Measurements from ENCODE around the gene SNAPC3.
"Not testable (repeated sequence)": the region's sequence is repeated elsewhere in the genome, so short reads cannot be mapped to it uniquely, and the experiment has no call there.

Gene SNAPC3

DNA sequence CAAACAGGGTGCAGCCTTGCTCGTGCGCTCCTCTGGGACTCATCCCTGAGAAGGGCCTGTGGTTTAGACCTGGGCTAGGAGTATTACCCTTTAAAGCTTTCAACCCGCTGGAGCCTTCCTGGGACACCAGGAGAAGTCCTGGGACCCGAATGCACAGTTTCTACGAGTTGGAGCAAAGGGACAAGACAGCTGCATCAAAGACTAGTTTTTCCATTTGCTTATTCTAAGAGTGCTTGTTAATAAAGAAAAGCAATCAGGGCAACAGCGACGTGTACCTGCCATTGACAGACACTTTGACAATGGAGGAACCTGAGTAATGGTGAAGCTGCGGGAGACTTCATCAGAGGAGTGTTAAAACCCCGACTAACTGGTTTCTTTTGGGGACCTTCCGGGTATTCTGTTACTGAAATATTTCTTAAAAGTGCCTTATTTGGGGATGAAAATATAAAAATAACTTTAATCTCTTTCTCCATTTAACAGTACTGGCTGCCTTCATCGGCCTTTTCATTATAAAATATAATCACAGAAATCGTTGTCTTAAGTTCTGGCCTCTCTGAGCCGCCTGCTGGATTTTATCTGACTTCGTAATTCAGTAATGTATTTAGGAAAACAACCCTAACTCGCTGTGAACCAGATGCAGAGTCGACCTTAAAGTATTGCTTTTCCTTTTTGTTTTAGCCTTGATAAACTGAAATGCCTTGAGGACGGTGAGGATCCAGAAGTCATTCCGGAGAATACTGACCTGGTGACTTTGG, 732 bp downstream of the SNAPC3 start:
- DNase-seq (ENCODE audit: low read depth) = no peak

- DNase-seq (ENCODE audit: low read depth) = no peak
These were observed 3.3 kb downstream of the SNAPC3 start for GRCh38 chr9:15426019-15426418.

GRCh38 chr9:15427702-15428101, 5.0 kb downstream of the SNAPC3 start:
- DNase-seq (ENCODE audit: low read depth) = not testable (repeated sequence)

- DNase-seq (ENCODE audit: low read depth) = no peak
These were observed 8.5 kb downstream of the SNAPC3 start for GRCh38 chr9:15430920-15431844.

DNA sequence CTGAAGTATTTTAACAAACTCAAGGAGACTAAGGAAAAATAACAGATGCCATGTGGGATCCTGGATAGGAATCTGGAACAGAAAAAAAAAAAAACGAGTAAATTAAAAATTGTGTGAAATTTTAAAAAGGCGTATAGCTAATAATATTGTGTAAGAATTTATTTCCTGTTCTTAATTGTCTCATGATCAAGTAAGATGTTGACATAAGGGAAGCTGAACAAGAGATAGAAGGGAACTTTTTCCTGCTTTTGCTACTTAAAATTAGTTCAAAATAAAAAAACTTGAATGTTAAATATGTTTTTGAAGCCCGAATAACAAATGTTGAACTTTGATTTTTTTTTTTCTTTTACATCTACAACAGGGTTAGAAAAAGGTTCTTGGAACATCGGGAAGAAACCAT, 10.5 kb downstream of the SNAPC3 start:
- DNase-seq (ENCODE audit: low read depth) = no peak

- DNase-seq (ENCODE audit: low read depth) = no peak
These were observed 11.0 kb downstream of the SNAPC3 start for GRCh38 chr9:15433661-15434060.

- DNase-seq (ENCODE audit: low read depth) = no peak
These were observed 16.2 kb downstream of the SNAPC3 start for GRCh38 chr9:15438891-15439290.

DNA sequence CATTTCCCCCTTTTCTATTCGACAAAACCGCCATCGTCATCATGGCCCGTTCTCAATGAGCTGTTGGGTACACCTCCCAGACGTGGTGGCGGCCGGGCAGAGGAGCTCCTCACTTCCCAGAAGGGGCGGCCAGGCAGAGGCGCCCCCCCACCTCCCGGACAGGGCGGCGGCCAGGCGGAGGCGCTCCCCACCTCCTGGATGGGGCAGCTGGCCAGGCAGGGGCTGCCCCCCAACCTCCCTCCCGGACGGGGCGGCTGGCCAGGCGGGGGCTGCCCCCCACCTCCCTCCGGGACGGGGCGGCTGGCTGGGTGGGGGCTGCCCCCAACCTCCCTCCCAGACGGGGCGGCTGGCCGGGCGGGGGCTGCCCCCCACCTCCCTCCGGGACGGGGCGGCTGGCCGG, 19.2 kb downstream of the SNAPC3 start:
- not testable (repeated sequence) for DNase-seq (ENCODE audit: low read depth)

DNA sequence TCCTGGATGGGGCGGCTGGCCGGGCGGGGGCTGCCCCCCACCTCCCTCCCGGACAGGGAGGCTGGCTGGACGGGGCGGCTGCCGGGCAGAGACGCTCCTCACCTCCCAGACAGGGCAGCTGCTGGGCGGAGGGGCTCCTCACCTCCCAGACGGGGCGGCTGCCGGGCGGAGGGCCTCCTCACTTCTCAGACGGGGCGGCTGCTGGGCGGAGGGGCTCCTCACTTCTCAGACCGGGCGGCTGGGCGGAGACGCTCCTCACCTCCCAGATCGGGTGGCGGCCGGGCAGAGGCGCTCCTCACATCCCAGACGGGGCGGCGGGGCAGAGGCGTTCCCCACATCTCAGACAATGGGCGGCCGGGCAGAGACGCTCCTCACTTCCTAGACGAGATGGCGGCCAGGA, 19.6 kb downstream of the SNAPC3 start:
- not testable (repeated sequence) for DNase-seq (ENCODE audit: low read depth)

DNA sequence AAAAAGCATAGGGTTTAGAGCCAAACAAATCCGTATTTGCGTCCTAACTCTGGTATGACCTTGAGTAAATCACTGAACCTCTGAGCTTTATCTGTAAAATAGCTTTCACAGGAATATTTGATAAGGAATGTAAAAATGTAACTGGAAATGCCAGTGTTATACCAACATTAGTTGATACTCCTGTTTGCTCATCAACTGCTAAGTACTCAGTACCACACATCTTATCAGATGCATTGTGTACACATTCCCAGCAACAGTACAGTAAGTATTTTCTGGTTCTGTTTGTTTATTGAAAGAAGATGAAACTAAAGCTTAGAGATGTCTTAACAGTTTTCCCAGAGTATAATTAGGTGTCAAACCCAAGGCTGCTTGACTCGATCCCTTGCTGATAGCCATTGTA, 21.5 kb downstream of the SNAPC3 start:
- no peak for DNase-seq (ENCODE audit: low read depth)

DNA sequence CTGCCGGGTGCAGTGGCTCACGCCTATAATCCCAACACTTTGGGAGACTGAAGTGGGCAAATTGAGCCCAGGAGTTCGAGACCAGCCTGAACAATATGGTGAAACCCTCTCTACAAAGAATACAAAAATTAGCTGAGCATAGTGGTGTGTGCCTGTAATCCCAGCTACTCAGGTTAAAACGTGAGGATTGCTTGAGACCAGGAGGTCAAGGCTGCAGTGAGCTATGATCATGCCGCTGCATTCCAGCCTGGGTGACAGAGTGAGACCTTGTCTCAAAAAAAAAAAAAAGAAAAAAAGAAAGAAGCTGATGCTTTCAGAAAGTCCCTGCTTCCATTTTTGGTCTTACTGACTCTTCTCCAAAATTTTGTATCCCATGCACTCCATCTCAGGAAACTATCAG, 31.3 kb downstream of the SNAPC3 start:
- no peak for DNase-seq (ENCODE audit: low read depth)

- no peak for DNase-seq (ENCODE audit: low read depth)
These were observed 38.4 kb downstream of the SNAPC3 start for GRCh38 chr9:15461056-15461455.

- DNase-seq (ENCODE audit: low read depth) = no peak
These were observed 38.9 kb downstream of the SNAPC3 start for GRCh38 chr9:15461601-15462000.

GRCh38 chr9:15468145-15468544, 45.5 kb downstream of the SNAPC3 start:
- no peak for DNase-seq (ENCODE audit: low read depth)

DNA sequence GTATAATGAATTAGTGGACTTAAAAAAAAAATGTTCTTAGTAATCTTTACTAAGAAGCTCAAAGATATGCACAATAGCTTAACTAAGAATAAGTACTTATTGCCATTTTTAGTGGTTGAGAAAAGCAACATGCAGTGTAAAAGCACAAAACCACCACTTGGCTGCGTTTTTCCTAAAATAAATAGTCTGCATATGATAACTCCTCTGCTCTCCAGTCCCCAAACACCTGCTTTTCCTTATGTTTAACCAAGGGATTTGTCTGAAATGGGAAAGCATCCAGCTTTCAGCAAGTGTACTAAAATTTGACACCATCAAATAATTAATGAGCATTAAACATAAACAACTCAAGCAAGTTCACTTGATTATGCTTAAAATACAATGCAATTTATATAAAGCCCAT, 46.7 kb downstream of the SNAPC3 start:
- peak; percentile 2 for DNase-seq (ENCODE audit: low read depth)

DNA sequence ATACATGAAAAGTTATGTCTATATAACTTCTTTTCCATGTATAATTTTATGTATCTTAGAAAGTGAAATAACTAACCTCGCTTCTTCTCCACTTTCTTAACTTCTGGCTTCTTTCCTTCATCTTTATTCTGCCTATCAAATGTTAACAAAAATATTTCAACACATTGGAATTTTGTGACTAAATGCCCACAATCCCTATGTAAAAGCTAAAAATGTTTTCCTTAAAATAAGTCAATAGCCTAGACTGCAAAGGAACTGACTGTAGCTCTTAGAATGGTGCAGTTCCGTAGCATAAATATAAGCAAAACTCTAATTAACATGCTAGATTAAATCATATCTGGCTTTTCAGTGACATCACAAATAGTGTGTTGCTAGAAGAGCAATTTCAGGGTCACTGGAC, 47.2 kb downstream of the SNAPC3 start:
- DNase-seq (ENCODE audit: low read depth) = peak; percentile 10

- DNase-seq (ENCODE audit: low read depth) = no peak
These were observed 53.4 kb downstream of the SNAPC3 start for GRCh38 chr9:15475923-15476536.

DNA sequence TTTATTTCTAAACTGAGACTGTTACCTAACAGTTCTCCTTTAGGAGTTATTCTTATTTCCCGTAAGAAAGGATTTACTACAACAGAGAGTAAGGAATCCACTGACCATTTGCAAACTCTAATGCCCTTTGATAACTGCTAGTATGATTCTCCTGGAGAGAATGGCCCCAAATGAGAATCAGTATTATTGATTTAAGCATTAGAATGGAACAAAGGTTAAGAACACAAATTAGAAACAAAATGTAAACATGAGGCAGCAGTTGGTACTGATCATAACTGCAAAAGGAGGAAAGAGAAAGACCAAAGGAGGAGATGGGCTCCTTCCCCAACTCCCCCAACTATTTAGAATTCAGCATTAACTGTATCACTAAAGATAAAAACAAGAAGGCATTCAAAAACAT, 57.4 kb downstream of the SNAPC3 start:
- DNase-seq (ENCODE audit: low read depth) = no peak

DNA sequence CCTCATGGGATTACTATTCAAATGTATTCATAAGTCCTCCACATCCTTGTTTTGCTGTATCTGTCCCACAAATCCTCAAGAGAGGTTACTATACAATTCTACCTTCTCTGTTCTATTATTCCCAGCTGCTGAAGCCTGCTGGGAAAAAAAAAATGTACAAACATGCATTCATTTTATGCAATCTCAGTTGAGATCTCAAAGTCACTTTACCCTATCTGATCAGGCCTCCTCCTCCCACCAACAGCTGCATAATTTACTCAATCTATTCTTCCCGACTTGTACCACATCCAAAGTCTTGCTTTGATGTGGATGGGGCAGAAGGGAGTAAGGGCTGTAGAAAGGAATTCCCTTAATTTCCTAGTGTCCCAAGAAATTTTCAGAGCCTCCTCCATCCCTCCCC, 59.5 kb downstream of the SNAPC3 start:
- DNase-seq (ENCODE audit: low read depth) = no peak

DNA sequence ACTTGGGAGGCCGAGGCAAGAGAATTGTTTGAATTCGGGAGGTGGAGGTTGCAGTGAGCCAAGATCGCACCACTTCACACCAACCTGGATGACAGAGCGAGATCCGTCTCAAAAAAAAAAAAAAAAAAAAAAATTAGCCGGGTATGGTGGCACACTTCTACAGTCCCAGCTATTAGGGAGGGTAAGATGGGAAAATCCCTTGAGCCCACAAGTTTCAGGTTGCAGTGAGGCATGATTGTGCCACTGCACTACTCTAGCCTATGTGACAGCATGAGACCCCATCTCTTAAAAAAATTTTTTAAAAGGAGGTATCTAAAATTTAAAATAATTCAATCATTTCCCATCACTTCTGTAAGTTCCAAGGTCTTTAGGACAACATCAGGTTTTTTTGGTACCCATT, 62.1 kb downstream of the SNAPC3 start:
- no peak for DNase-seq (ENCODE audit: low read depth)

- DNase-seq (ENCODE audit: low read depth) = no peak
These were observed 63.4 kb downstream of the SNAPC3 start for GRCh38 chr9:15485836-15486666.

DNA sequence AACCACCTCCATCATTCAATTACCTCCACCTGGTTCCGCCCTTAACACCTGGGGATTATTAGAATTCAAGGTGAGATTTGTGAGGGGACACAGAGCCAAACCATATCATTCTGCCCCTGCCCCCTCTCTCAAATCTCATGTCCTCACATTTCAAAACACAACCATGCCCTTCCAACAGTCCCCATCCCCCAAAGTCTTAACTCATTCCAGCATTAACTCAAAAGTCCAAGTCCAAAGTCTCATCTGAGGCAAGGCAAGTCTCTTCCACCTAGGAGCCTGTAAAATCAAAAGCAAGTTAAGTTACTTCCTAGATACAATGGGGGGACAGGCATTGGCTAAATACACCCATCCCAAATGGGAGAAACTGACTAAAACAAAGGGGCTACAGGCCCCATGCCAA, 69.3 kb downstream of the SNAPC3 start:
- DNase-seq (ENCODE audit: low read depth) = no peak

Data from non-pigmented ciliary epithelial cell (primary cell).